CD4-positive, alpha-beta T cell treated with Interleukin-2 at 100 ng/mL for 4 hours (primary cell): ENCODE data around the gene AGAP1.
"Not testable (repeated sequence)": the region's sequence is repeated elsewhere in the genome, so short reads cannot be mapped to it uniquely, and the experiment has no call there.

ENCODE experiments used
- DNase-seq: peaks from one replicate; pipeline ENCODE4 v3.0.0-alpha.2; 2020; ENCODE audit warnings: low spot score

The AGAP1 gene

GRCh38 chr2:235737840-235738239 lies 244.0 kb downstream of the AGAP1 start:
- DNase-seq, result no peak

GRCh38 chr2:235739704-235740415 lies 246.0 kb downstream of the AGAP1 start:
- DNase-seq, result no peak

DNA sequence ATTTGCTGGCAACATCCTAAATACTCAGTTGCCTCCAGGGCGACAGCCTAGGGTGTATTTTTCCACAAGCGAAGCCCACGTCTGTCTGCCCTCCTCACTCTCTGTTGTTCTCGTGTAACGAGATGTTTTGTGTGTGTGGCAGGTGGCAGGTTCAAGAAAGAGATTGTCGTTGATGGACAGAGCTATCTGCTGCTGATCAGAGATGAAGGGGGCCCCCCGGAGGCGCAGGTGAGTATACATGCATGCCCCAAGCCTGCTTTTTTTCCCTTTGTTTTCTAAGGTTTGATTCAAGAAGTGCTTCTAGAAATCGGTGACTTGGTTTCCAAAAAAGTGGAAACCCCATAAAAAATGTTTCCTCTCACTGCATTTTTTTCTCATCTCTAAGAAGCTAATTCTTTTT lies 247.0 kb downstream of the AGAP1 start:
- no peak for DNase-seq

DNA sequence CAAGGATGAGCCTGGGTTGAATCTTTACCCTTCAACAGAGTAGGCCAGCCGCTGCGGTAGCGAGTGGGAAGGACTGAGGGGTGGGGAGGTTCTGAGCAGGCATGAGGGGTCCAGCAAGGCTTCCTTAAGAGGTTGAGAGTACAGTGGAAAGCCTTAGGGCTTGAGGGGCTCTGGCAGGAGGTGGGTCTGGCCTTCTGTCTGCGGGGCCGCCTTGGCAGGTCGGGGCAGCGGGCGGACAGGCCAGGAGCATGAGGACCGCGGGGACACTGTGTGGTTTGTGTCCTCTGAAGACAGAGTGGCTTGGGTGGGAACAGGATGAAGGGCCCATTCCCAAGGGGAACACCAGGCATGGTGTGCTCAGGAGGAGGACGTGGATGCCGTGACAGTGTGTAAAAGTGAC lies 250.3 kb downstream of the AGAP1 start:
- DNase-seq, result no peak

DNA sequence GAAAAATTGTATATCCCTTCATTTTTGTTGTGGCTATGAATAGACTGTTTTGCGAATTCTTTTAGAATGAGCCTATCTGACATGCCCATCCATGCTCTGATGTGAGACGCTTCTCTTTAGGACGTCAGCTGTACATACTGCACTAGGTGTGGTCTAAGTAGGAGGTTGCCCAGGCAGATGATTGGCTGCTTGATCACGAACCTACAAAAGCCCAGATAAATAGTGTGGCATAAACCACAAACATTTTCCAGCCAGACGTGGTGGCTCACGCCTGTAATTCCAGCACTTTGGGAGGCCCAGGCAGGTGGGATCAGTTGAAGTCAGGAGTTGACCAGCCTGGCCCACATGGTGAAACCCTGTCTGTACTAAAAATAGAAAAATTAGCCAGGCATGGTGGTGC lies 251.8 kb downstream of the AGAP1 start:
- no peak for DNase-seq

DNA sequence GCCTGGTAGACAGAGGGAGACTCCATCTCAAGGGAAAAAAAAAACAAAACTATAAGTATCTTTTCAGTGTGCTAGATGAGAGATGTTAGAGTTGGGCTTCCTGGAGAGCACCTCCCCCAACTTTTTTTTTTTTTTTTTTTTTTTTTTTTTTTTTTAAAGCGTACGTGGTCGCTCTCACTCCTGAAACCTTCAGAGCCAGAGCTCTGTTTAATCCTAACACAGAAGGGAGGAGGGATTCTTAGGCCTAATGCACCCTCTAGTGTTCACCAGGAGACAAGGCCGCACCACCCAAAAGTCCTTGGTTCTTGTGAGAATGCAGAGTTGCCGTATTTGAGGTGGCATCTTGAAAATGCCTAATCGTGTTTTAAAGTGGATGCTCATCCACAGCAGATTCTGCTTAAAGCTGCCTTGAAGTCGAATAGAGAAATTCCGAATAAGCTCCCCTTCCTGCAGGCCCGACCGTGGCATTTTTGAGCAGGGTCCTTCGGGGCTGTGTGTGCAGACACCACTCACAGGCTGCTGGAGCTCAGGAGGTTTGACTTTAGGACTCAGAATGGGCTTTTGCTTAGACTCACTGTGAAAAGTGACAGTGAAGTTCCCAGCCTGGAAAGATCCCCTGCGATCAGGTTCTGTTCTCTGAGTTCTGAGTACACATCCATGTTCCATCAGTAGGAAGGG lies 252.6 kb downstream of the AGAP1 start:
- DNase-seq, result peak; percentile 56

GRCh38 chr2:235747001-235747785 lies 253.3 kb downstream of the AGAP1 start:
- no peak for DNase-seq

GRCh38 chr2:235747786-235748091 lies 253.9 kb downstream of the AGAP1 start:
- no peak for DNase-seq

- DNase-seq, result no peak
Observed at GRCh38 chr2:235749121-235749770, 255.4 kb downstream of the AGAP1 start.

- no peak for DNase-seq
Observed at GRCh38 chr2:235749771-235750160, 255.9 kb downstream of the AGAP1 start.

GRCh38 chr2:235752846-235753245 lies 259.0 kb downstream of the AGAP1 start:
- no peak for DNase-seq

DNA sequence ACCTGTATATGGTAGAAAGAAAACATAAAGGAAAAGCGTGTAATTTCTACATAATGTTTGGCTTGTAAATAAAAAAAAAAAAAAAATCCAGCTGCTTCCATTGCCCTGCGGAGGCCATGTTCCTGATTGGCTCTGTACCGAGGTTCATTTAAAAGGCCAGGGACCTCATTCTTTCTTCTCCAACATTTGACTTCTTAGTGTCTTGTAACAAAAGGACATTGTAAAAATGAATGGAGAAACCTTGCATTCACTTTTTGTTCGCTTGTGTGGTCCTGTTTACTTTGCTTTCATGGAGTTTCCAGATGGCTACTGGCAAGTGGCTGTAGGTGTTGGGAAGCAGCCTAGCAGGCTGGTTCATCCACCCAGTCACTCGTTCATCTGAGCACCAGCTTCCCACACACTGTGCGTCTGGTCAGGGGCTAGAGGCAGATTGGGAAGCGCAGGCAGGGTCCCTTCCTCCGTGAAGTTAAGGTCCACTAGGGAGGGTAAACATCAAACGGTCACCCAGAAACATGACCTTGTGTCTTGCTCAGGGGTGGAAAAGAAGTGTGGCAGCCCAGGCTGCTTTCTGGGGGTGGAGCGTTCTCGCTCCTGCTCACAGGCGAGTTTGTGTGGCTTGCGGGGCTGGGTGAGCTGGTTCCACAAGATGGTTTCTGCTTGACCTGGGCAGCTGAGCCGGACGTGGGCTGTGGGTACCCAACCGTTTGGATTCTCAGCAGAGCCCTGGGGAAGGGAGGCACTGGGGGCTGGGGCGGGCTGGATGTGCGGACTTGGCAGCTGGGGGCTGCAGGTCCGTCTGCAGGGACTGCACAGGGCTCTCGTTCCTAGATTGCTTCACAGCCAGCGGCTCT lies 260.7 kb downstream of the AGAP1 start:
- DNase-seq, result no peak

GRCh38 chr2:235756491-235756890 lies 262.6 kb downstream of the AGAP1 start:
- no peak for DNase-seq

- no peak for DNase-seq
Observed at GRCh38 chr2:235757212-235757611, 263.4 kb downstream of the AGAP1 start.

DNA sequence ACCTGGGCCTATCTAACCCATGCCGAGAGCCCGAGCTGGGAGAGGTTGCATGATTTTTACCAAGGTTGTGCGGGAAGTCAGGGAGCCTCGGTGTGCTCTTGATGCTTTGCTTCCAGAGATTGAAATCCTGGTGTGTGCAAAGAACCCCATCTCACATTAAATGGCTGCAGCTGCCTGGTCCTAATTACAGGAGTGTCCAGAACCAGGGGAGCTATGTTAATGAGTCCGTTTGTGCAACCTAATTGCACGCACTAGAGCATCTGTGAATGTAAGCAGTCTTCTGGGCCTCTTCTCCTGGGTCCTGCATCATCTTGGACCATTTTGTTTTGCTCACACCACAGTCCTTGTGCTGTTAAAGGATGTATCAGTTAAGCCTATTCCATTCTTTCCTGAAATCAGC lies 263.8 kb downstream of the AGAP1 start:
- no peak for DNase-seq

- DNase-seq, result no peak
Observed at GRCh38 chr2:235762832-235763598, 269.2 kb downstream of the AGAP1 start.

DNA sequence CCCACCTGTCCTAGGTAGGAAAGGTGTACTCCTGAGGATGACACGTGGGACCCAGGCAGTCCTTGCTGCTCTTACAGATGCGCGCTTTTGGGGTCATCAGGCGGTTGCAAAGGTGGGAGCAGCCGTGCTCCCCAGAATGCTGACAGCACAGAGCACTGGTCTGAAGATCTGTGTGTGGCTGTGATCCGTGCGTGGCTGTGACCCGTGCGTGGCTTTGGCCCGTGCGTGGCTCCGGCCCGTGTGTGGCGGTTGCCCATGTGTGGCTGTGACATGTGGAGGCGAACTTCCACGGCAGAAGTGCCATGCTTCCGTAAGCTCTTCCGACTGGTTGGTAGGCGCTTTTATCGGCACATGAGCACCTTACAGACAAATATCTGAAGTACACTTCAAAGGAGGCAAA lies 270.0 kb downstream of the AGAP1 start:
- no peak for DNase-seq

DNA sequence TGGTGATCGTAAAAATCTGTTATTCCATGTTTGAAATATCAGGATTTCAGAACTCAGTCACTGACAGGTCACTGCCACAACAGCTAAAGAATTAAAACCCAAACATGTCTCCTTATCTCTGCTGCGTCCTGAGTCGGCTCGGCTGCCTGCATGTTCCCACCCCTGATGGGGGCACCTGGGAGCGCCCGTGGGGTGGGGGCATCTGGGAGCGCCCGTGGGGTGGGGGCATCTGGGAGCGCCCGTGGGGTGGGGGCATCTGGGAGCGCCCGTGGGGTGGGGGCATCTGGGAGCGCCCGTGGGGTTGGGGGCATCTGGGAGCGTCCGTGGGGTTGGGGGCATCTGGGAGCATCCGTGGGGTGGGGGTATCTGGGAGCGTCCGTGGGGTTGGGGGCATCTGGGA lies 270.6 kb downstream of the AGAP1 start:
- not testable (repeated sequence) for DNase-seq

DNA sequence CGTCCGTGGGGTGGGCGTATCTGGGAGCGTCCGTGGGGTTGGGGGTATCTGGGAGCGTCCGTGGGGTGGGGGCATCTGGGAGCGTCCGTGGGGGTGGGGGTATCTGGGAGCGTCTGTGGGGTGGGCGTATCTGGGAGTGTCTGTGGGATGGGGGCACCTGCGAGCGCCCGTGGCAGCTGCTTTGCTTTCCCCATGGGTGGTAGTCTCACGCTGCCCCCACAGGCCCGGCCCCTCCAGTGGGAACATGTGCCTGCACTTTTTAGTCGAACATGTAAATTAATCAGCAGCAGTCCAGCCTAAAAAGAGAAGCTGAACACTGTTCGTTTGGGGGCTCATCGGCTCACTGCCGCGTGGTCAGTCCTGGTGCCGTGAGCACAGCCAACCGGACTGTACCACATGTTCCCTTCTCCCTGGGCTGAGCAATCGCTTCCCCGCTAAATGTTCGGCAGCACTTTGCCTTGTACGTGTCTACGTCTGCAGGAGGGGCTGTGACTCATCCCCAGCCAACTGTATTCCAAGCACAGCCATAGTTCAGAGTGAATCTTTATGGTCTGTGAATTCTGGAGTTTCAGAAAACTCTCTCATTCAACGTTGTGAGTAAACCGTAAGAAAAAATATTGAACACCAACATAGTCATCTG lies 271.5 kb downstream of the AGAP1 start:
- DNase-seq, result no peak

DNA sequence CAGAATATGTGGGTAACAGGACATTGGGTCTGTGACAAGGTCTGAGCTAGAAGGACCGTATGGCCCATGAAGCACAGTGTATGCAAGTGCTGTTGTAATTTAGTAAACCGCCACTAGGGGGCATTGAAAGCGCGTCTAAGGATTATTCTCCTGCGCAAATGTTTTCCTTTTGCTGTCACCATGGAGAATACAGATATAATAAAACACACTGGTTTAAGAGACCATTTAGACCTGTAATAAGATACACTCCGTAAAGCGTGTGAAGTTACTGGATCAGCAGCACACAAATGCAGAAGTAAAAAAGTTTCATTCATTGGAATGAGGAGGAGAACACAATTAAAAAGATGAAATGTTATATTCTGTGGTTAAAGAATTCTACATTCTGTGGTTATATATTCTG lies 272.4 kb downstream of the AGAP1 start:
- peak; percentile 61 for DNase-seq

GRCh38 chr2:235768606-235769005 lies 274.8 kb downstream of the AGAP1 start:
- DNase-seq, result no peak
